Mesothelial cell of epicardium (in vitro differentiated cells): ENCODE data around the gene MYL5. TPM values are rescaled to one million over a fixed set of nuclear protein-coding genes. Genes with fewer than 3 reads are reported as not detected.
"Not testable (repeated sequence)": the region's sequence is repeated elsewhere in the genome, so short reads cannot be mapped to it uniquely, and the experiment has no call there.

Experiments used
- DNase-seq, 2 experiments: peaks; one replicate each; pipeline ENCODE4 v3.0.0; 2021; ENCODE audit warnings: low spot score in 2 of 2; ENCODE audit not compliant: unreplicated experiment in 2 of 2
- H3K27ac Mint-ChIP-seq: 2 replicates; pipeline ENCODE4 v1.8.0; 2021; ENCODE audit warnings: mixed read lengths
- H3K27me3 Mint-ChIP-seq: 2 replicates; pipeline ENCODE4 v1.8.0; 2021; ENCODE audit warnings: low read depth, mixed read lengths
- H3K36me3 Mint-ChIP-seq: 2 replicates; pipeline ENCODE4 v1.8.0; 2021; ENCODE audit warnings: mixed read lengths
- H3K4me1 Mint-ChIP-seq: 2 replicates; pipeline ENCODE4 v1.8.0; 2021; ENCODE audit warnings: mixed read lengths
- H3K4me3 Mint-ChIP-seq: 2 replicates; pipeline ENCODE4 v1.8.0; 2021; ENCODE audit warnings: mild to moderate bottlenecking, moderate library complexity, mixed read lengths
- H3K9me3 Mint-ChIP-seq: 2 replicates; pipeline ENCODE4 v1.8.0; 2021; ENCODE audit warnings: mixed read lengths
- total RNA-seq: library from RNA; stranded (reverse); gene quantifications from 3 replicates; pipeline ENCODE4 v1.2.1, GENCODE V29; 2021
- TF ChIP-seq, protein P1 (sequence below): fragments of 200-600 bp; sonication (generic); IDR thresholded peaks from one replicate; pipeline ENCODE4 v1.5.0; 2021; ENCODE audit warnings: antibody characterized with exemption; ENCODE audit not compliant: unreplicated experiment

The MYL5 gene
- total RNA-seq, 1 donor from 2014 or later: 32.1 TPM

DNA sequence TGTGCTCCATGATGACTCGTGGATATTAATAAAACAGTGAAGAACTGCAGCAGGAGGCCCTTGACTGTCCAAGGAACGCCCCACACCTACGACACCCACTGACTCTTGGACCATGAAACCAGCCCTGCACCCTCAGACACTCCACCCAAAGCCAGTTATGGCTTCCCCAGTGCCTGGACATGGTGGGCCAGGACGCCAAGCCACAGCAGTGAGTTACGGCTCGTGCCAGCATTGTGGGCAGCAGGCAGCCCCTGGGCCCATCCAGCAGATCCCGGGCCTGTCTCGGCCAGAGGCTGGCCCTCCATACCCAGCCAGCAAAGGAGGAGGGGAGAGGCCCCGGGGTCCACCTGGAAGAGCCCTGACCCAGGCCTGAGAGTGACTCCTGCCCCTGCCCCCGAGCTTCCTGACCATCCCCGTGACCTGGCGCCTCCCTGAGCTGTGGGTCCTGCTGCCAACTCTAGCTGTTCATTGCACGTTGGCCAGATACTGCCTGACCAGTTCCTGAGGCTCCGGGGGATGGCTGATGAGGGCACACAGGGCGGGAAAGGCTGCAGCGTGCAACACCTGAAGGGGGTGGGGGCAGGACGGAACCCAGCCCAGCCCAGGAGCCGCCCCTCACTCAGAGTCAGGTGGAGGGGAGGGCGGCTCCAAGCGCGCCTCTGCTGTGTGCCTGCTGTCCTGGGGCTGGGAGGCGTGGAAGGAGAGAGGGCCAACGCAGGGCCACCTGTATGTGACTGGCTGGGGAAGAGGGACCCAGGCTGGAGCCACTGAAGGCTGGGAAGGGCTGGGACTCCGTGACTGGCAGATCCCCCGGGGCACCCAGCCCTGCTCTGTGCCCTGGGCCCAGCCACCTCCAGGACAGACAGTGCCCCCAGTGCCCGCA lies 13.9 kb downstream of the MYL5 start:
- Mint-ChIP-seq H3K36me3 (no peaks in the 10 kb centered on the region), H3K9me3 (no peaks in the 10 kb centered on the region), H3K27me3 (no peaks in the 10 kb centered on the region), H3K27ac (no peak overlapping the region), H3K4me3 (peak overlapping the region; percentile 44), H3K4me1 (peaks cover 32% of the 10 kb centered on the region)
- DNase-seq: no peak
- TF ChIP-seq, protein P1, sequence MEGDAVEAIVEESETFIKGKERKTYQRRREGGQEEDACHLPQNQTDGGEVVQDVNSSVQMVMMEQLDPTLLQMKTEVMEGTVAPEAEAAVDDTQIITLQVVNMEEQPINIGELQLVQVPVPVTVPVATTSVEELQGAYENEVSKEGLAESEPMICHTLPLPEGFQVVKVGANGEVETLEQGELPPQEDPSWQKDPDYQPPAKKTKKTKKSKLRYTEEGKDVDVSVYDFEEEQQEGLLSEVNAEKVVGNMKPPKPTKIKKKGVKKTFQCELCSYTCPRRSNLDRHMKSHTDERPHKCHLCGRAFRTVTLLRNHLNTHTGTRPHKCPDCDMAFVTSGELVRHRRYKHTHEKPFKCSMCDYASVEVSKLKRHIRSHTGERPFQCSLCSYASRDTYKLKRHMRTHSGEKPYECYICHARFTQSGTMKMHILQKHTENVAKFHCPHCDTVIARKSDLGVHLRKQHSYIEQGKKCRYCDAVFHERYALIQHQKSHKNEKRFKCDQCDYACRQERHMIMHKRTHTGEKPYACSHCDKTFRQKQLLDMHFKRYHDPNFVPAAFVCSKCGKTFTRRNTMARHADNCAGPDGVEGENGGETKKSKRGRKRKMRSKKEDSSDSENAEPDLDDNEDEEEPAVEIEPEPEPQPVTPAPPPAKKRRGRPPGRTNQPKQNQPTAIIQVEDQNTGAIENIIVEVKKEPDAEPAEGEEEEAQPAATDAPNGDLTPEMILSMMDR: no peak

DNA sequence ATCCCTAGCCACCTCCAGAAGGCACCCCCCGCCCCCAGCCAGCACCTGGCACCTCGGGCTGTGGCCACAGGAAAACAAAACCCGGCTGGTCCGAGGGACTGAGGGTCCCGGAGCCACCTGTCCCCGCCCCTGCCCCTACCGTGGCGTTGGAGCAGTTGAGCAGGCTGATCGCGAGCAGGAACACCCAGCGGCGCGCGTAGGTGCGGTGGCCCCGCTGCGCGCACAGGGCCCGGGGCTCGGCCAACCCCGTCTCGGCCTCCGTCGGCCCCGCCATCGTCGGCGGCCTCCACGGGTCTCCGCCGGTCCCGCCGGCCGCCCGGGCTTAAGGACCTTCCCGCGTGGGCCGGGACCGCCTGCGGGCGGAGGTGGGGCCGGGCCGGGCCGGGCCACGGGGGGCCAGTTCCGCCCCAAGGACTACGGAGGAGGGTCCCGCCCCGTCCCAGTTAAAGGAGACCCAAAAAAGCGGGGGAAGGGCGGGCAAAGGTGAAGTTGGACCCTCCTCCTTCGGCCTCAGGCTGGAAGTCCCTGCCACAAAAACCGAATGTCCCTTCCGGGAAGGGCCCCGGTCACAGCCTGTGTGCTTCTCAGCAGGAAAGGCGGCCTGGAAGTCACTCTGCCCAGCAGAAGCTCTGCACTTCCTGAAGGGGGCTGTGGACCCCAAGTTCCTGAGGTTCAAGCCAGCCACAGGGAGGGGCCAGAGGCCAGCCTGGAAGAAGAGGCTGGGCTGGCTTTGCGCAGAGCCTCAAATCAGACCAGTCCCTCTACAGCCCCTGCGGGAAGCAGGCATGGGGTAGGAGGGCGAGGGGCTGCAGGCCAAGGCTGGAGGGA lies 14.7 kb downstream of the MYL5 start, which contains the start of gene SLC49A3:
SLC49A3 (minus strand) TSS at position 298 of the 828 bp plus-strand sequence; CDS start at position 274, 24 bp downstream.
- no peak for DNase-seq
- H3K36me3 Mint-ChIP-seq: no peaks in the 10 kb centered on the region
- H3K27me3 Mint-ChIP-seq: no peaks in the 10 kb centered on the region
- TF ChIP-seq, protein P1: no peak
- no peaks in the 10 kb centered on the region for H3K9me3 Mint-ChIP-seq
- peak within 1 kb of the TSS; percentile 44 for H3K4me3 Mint-ChIP-seq
- H3K27ac Mint-ChIP-seq: no peak within 1 kb of the TSS
- peaks cover 30% of the 10 kb centered on the region for H3K4me1 Mint-ChIP-seq

DNA sequence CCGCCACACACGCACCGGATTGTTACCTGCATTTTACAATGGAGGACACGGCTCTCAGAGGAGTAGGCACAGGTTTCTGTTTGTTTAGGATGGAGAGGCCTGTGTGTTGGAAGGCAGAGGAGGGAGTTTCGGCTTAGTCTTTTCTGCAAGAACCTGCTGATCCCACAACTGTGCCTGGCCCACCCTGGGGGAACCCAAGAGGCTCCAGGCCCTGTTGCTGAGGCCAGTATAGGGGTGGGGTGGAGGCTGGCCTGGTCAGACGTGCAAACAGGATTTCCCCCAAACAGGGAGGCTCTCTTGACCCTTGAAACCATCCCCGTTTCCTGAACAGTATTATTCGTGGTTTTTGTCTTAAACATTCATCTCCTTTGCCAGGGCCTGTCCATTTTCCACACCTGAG lies 15.4 kb downstream of the MYL5 start:
- peak overlapping the region; percentile 44 for H3K4me3 Mint-ChIP-seq
- no peaks in the 10 kb centered on the region for H3K36me3 Mint-ChIP-seq
- peaks cover 30% of the 10 kb centered on the region for H3K4me1 Mint-ChIP-seq
- H3K27ac Mint-ChIP-seq: no peak overlapping the region
- H3K27me3 Mint-ChIP-seq: no peaks in the 10 kb centered on the region
- no peak for DNase-seq
- H3K9me3 Mint-ChIP-seq: peaks cover 5% of the 10 kb centered on the region
- TF ChIP-seq, protein P1: no peak

DNA sequence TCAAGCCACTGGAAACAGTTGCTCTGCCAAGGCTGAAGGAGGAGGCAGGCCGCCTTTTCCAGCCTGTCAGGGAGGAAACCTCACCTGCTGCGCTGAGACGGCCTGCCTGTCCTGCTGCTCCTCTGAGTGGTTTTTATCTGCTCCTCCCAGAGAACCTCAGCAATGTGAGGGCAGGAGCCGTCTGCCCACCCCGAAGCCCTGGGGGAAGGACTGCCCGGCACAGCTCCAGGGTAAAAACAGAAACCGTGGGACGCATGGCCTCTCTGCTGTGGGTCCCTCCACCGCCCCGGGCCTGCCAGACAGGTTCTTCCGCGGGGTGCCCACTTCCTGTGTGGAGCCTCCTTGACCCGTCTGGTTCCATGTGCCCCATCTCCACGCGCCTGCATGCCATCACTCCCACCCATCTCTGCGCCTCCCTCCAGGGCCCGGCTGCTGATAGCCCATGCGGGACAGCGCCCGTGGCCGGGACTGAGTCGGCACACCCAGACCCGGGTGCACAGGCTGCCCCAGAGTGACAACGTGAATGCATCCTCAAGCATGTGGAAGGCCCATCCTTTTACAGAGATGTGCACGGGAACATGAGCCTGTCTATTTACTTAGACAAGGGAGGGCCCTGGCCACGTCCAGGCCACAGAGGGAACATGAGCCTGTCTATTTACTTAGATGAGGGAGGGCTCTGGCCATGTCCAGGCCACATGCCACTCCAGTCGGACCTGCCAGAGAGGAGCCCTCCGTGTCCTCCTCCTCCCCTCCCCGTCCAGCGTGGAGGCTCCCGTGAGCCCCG lies 18.6 kb downstream of the MYL5 start:
- DNase-seq: no peak
- TF ChIP-seq, protein P1: no peak
- H3K27ac Mint-ChIP-seq: peak overlapping the region; percentile 64

DNA sequence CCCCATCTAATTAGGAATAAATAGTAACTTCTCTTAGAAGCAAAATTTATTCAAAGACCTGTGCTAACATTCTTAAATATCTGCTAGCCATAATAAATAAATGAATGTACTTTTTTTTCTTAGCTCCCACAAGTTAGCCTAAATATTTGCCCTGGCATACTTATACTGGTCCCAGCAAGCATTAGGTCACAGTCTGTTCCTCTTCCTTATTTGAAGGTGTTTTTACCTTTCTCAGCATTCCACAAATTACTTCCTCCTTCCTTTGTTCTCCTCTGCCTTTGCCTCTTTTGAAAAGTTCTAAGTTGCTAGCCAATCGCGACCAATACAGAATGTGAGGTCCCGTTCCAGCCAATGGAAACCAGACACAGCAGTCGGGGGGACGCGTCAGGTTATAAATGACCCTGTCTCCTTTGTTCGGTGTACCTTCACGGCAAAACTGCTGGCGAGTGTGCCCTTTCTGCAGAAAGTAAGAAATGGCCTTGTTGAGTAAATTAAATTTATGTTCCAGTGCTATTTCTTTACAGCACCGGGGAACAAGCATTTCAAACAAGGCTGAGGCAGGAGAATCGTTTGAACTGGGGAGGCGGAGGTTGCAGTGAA lies 20.1 kb downstream of the MYL5 start:
- H3K27me3 Mint-ChIP-seq, H3K27ac Mint-ChIP-seq, DNase-seq: not testable (repeated sequence)

More for the DNA sequence above, 18.6 kb downstream of the MYL5 start:
- peaks cover 25% of the 10 kb centered on the region for H3K4me1 Mint-ChIP-seq
- H3K9me3 Mint-ChIP-seq: peaks cover 5% of the 10 kb centered on the region
- H3K27me3 Mint-ChIP-seq: no peaks in the 10 kb centered on the region
- no peak overlapping the region for H3K4me3 Mint-ChIP-seq
- H3K36me3 Mint-ChIP-seq: no peaks in the 10 kb centered on the region

More for the DNA sequence above, 20.1 kb downstream of the MYL5 start:
- not testable (repeated sequence) for H3K4me3 Mint-ChIP-seq, H3K36me3 Mint-ChIP-seq, H3K9me3 Mint-ChIP-seq
- H3K4me1 Mint-ChIP-seq: peaks cover 23% of the 10 kb centered on the region
